ENCODE measurements around the gene PRPH. TPM values are rescaled to one million over a fixed set of nuclear protein-coding genes. Genes with fewer than 3 reads are reported as not detected.

PRPH gene
- total and polyA plus RNA-seq, 2 of the 8 experiments (the other 6 are each of a cell fraction or from before 2014, with no cell fraction given) = 0.79 to 1.4 TPM

GRCh38 chr12:49342066-49342913 is 47.3 kb downstream of the PRPH start (continued):
- TF ChIP-seq RBBP5 (IDR thresholded peaks at IDR 0.05; ENCODE audit: borderline replicate concordance, low read depth, low read length) (peak; percentile 88), SIN3A (conservative IDR thresholded peaks at IDR 0.05 in 1 of 2, IDR thresholded peaks at IDR 0.05 in 1 of 2; ENCODE audit: low read depth in 1 of 2, low read length in 2 of 2) (peak in 1 of 2 experiments; percentile 81; a peak in 1 of 4 replicates), CTCF (IDR thresholded peaks at IDR 0.05; ENCODE audit: control extremely low read depth in 1 of 3, insufficient read depth in 1 of 3, low read depth in 1 of 3, low read length in 3 of 3) (peak; percentile 71 to 93 (median 90)), RAD21 (IDR thresholded peaks at IDR 0.05 in 1 of 2, conservative IDR thresholded peaks at IDR 0.05 in 1 of 2; ENCODE audit: low read depth in 2 of 2, low read length in 2 of 2) (peak; percentile 59 to 63), BACH1 (IDR thresholded peaks at IDR 0.05; ENCODE audit: low read length) (0 out of 2 replicates have a peak, but pooled peaks have one; percentile 5), NANOG (IDR thresholded peaks at IDR 0.05; ENCODE audit: insufficient read depth, low read depth, low read length, poor library complexity, severe bottlenecking) (peak; percentile 11), SP1 (IDR thresholded peaks at IDR 0.05; ENCODE audit: low read depth, low read length) (peak; percentile 93), TBP (IDR thresholded peaks at IDR 0.05; ENCODE audit: low read depth, low read length) (0 out of 2 replicates have a peak, but pooled peaks have one; percentile 40), EZH2 (IDR thresholded peaks at IDR 0.05; ENCODE audit: low read depth, low read length, severe bottlenecking) (peak; percentile 6), POLR2AphosphoS5 (IDR thresholded peaks at IDR 0.05; ENCODE audit: low read depth, low read length) (no peak), EP300 (IDR thresholded peaks at IDR 0.05; ENCODE audit: borderline replicate concordance in 1 of 2, low read depth in 2 of 2, low read length in 2 of 2) (no peak; a peak in 1 of 3 replicates), CTBP2 (IDR thresholded peaks at IDR 0.05; ENCODE audit: borderline replicate concordance, insufficient read depth, insufficient read length, low read length) (peak; percentile 97), CHD2 (IDR thresholded peaks at IDR 0.05; ENCODE audit: low read length) (no peak), KDM1A (IDR thresholded peaks at IDR 0.05; ENCODE audit: borderline replicate concordance, low read length) (peak; percentile 84), CREB1 (IDR thresholded peaks at IDR 0.05) (peak; percentile 47; the same call in 1 of the 2 replicates), SUZ12 (IDR thresholded peaks at IDR 0.05; ENCODE audit: low read length) (peak; percentile 64), PHF8 (conservative IDR thresholded peaks at IDR 0.05; ENCODE audit: low read depth, low read length) (no peak), POLR2A (IDR thresholded peaks at IDR 0.05; ENCODE audit: control extremely low read depth in 1 of 2, low read depth in 2 of 2, low read length in 2 of 2) (no peak), FOSL1 (IDR thresholded peaks at IDR 0.05; ENCODE audit: insufficient read depth, low read depth, low read length) (no peak), MAX (IDR thresholded peaks at IDR 0.05) (no peak; the same call in 1 of the 2 replicates)

Data from H1 (cell line).